Testis (tissue), 3 donors: Measurements from ENCODE around the gene RHBDD1. TPM values are rescaled to one million over a fixed set of nuclear protein-coding genes. Genes with fewer than 3 reads are reported as not detected.

Experiments
- DNase-seq: peaks from one replicate; pipeline ENCODE4 v3.0.0-alpha.2; 2019
- H3K27ac ChIP-seq, 2 donors: fragments of 200-600 bp; sonication (generic); one replicate each; pipeline ENCODE4 v1.5.1; 2019
- H3K27me3 ChIP-seq: fragments of 200-600 bp; sonication (generic); one replicate; pipeline ENCODE4 v1.5.1; 2019
- H3K36me3 ChIP-seq: fragments of 200-600 bp; sonication (generic); one replicate; pipeline ENCODE4 v1.5.1; 2017; ENCODE audit warnings: low read depth; ENCODE audit errors: missing control alignments
- H3K4me1 ChIP-seq: fragments of 200-600 bp; sonication (generic); one replicate; pipeline ENCODE4 v1.5.1; 2019
- H3K4me3 ChIP-seq, 2 donors: fragments of 200-600 bp; sonication (generic); one replicate each; pipeline ENCODE4 v1.5.1; 2017 to 2019
- H3K9me3 ChIP-seq: fragments of 200-600 bp; sonication (generic); one replicate; pipeline ENCODE4 v1.5.1; 2017
- CTCF ChIP-seq, 3 experiments: fragments of 450-650 bp in 2 of 3; fragments of 200-600 bp in 1 of 3; sonication (generic) in 1 of 3; IDR thresholded peaks; one replicate each; pipeline ENCODE4 v1.5.1; 2016 to 2019; ENCODE audit warnings: antibody characterized with exemption in 3 of 3, mild to moderate bottlenecking in 2 of 3, moderate library complexity in 1 of 3
- POLR2A ChIP-seq: fragments of 450-650 bp; IDR thresholded peaks from one replicate; pipeline ENCODE4 v1.6.1; 2017; ENCODE audit warnings: antibody characterized with exemption, mild to moderate bottlenecking, moderate library complexity
- WGBS, 2 donors: methylation state at CpG; one replicate each; pipeline ENCODE4 v1.1.5; 2018; 5-methylcytosine and 5-hydroxymethylcytosine counted together
- intact Hi-C: fragments of 100-400 bp; cut with DNase I; formaldehyde crosslinking; loops from one replicate; pipeline ENCODE4 v1.15.1; 2023; ENCODE audit warnings: low total_unique reads
- polyA plus RNA-seq: library from polyadenylated mRNA; stranded (reverse); fragments of 350-450 nt; fragmentation: Illumina TruSeq; extraction: RNeasy Lipid Tissue Mini Kit (QIAGEN cat#74804); gene quantifications from one replicate; pipeline ENCODE4 v1.2.3, GENCODE V29; 2014; ENCODE audit warnings: low read depth, low replicate concordance; ENCODE audit not compliant: insufficient read depth
- total RNA-seq, 2 donors: library from RNA; depleted of rRNA; stranded (reverse); fragments of >200 nt; gene quantifications; one replicate each; pipeline ENCODE4 v1.2.3, GENCODE V29; 2016

RHBDD1 gene
- total and polyA plus RNA-seq, 3 donors from 2014 or later: 38.0 to 49.8 (median 43.4) TPM

- no peak overlapping the region for H3K4me3 ChIP-seq
- no peaks in the 10 kb centered on the region for H3K36me3 ChIP-seq
- H3K9me3 ChIP-seq: no peaks in the 10 kb centered on the region
- no peak for TF ChIP-seq CTCF (IDR thresholded peaks at IDR 0.05)
- no peak for TF ChIP-seq POLR2A
- no peaks in the 10 kb centered on the region for H3K4me1 ChIP-seq
- WGBS, 2 donors: 72 to 83% methylated on average over 2 of the region's 2 CpGs
- no peak overlapping the region for H3K27ac ChIP-seq
- intact Hi-C loops: no loop called here
- no peak for DNase-seq
- no peaks in the 10 kb centered on the region for H3K27me3 ChIP-seq
Observed at GRCh38 chr2:226999661-227000060, 163.8 kb downstream of the RHBDD1 start.

GRCh38 chr2:227000123-227000522, 164.3 kb downstream of the RHBDD1 start:
- no peaks in the 10 kb centered on the region for H3K36me3 ChIP-seq
- 78 to 79% methylated on average over 2 of the region's 2 CpGs for WGBS, 2 donors
- intact Hi-C loops: no loop called here

GRCh38 chr2:227004482-227004881, 168.6 kb downstream of the RHBDD1 start:
- 69 to 81% methylated on average over 6 of the region's 6 CpGs for whole genome bisulfite sequencing, 2 donors
- intact Hi-C loops: no loop called here
- Histone ChIP-seq H3K36me3 (no peaks in the 10 kb centered on the region), H3K4me3 (no peak overlapping the region), H3K4me1 (no peaks in the 10 kb centered on the region), H3K27me3 (no peaks in the 10 kb centered on the region), H3K27ac (no peak overlapping the region), H3K9me3 (no peaks in the 10 kb centered on the region)
- TF ChIP-seq CTCF (IDR thresholded peaks at IDR 0.05) (no peak), POLR2A (no peak)
- DNase-seq: no peak

More at GRCh38 chr2:227000123-227000522, 164.3 kb downstream of the RHBDD1 start:
- Histone ChIP-seq H3K4me1 (no peaks in the 10 kb centered on the region), H3K9me3 (no peaks in the 10 kb centered on the region), H3K4me3 (no peak overlapping the region), H3K27ac (no peak overlapping the region), H3K27me3 (no peaks in the 10 kb centered on the region)
- no peak for DNase-seq
- no peak for TF ChIP-seq CTCF (IDR thresholded peaks at IDR 0.05)
- no peak for TF ChIP-seq POLR2A

- Histone ChIP-seq H3K27ac (no peak overlapping the region), H3K9me3 (no peaks in the 10 kb centered on the region), H3K4me3 (no peak overlapping the region), H3K4me1 (no peaks in the 10 kb centered on the region), H3K27me3 (no peaks in the 10 kb centered on the region), H3K36me3 (no peaks in the 10 kb centered on the region)
- DNase-seq: no peak
- WGBS, 2 donors: 69 to 86% methylated on average over 16 of the region's 16 CpGs
- TF ChIP-seq POLR2A (no peak), CTCF (IDR thresholded peaks at IDR 0.05) (no peak)
- intact Hi-C loops: no loop called here
Observed at GRCh38 chr2:227006189-227006897, 170.5 kb downstream of the RHBDD1 start.

GRCh38 chr2:227007148-227007547, 171.3 kb downstream of the RHBDD1 start:
- intact Hi-C loops: no loop called here
- Histone ChIP-seq H3K27me3 (no peaks in the 10 kb centered on the region), H3K9me3 (no peaks in the 10 kb centered on the region), H3K27ac (no peak overlapping the region), H3K4me1 (no peaks in the 10 kb centered on the region), H3K4me3 (no peak overlapping the region), H3K36me3 (no peaks in the 10 kb centered on the region)
- DNase-seq: no peak
- TF ChIP-seq POLR2A (no peak), CTCF (IDR thresholded peaks at IDR 0.05) (no peak)
- WGBS, 2 donors: 70 to 88% methylated on average over 9 of the region's 9 CpGs
